ENCODE measurements around the gene NKIRAS1.

Gene NKIRAS1

DNA sequence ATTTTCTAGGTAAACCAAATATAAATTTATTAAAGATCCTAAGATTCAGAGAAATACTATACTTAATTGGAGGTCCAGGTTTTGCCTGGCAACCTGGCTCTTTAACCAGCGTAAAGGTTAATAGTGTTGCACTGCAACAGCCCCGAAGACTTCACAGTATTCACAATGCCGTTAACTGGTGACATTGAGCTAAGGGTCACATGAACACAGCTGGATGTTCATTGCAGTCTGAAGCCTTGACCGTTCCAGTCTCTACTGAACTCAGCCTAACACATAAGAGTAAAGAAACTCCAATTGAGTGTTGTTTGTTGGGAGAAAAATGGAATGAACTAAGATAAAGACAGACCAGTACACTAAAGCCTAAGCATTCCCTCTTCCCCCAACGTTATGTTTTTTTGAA is 26.8 kb downstream of the NKIRAS1 start:
- TF ChIP-seq, protein P1, sequence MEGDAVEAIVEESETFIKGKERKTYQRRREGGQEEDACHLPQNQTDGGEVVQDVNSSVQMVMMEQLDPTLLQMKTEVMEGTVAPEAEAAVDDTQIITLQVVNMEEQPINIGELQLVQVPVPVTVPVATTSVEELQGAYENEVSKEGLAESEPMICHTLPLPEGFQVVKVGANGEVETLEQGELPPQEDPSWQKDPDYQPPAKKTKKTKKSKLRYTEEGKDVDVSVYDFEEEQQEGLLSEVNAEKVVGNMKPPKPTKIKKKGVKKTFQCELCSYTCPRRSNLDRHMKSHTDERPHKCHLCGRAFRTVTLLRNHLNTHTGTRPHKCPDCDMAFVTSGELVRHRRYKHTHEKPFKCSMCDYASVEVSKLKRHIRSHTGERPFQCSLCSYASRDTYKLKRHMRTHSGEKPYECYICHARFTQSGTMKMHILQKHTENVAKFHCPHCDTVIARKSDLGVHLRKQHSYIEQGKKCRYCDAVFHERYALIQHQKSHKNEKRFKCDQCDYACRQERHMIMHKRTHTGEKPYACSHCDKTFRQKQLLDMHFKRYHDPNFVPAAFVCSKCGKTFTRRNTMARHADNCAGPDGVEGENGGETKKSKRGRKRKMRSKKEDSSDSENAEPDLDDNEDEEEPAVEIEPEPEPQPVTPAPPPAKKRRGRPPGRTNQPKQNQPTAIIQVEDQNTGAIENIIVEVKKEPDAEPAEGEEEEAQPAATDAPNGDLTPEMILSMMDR (IDR thresholded peaks at IDR 0.05; ENCODE audit: low read depth, low read length): no peak
- H3K4me3 ChIP-seq (ENCODE audit: low read depth, low read length): no peak overlapping the region
- in situ Hi-C loops (cut with HindIII; ENCODE audit: low sequenced_read_pairs): no loop called here
- no peak for DNase-seq (ENCODE audit: low read depth, low spot score)

DNA sequence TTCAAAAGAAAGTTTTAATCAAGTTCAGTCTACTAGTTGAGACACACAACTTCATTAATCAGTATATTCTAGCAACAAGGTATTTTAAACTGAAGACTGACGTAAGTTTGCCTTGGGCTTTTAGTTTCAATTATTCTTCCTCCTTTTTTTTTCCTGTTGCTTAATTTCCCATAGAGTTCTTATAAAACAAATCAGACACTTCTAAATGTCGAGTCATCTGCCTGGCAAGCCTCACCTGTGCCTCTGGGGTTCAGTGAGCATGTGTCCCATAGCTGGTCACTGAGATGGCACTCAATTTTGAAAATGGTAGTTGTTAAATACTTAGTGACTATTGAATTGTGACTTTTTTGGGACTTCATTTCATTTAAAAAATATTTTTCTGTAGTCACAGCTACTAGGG is 27.4 kb downstream of the NKIRAS1 start:
- in situ Hi-C loops (cut with HindIII; ENCODE audit: low sequenced_read_pairs): no loop called here
- no peak overlapping the region for H3K4me3 ChIP-seq (ENCODE audit: low read depth, low read length)
- TF ChIP-seq, protein P1 (IDR thresholded peaks at IDR 0.05; ENCODE audit: low read depth, low read length): no peak
- no peak for DNase-seq (ENCODE audit: low read depth, low spot score)

DNA sequence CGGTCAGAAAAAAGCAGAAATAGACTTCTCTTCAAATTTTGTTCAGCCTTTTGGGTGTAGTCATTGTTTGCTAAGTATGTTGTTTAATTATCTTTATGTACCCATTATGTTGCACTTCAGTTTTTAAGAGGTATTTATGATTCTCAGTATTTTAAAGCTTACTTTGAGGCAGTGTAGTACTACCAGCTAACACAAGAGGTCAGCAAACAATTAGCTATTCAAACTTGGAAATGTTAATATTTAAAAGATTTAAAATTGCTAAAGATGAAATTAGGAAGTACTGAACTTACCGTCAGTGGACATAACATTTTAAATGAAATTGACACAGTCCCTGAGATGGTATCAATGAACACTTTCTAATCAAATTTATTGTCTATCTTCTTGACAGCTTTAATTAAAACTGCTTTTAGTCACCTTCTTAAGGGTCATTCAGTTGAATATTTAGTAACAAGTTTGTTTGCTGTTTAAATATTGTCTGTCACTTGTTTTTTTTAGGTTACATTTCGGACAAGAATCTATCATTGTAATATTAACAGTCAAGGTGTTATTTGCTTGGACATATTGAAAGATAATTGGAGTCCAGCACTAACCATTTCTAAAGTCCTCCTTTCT is 28.1 kb downstream of the NKIRAS1 start:
- peak; percentile 61 for DNase-seq (ENCODE audit: low read depth, low spot score)
- in situ Hi-C loops (cut with HindIII; ENCODE audit: low sequenced_read_pairs): no loop called here
- TF ChIP-seq, protein P1 (IDR thresholded peaks at IDR 0.05; ENCODE audit: low read depth, low read length): peak; percentile 69
- no peak overlapping the region for H3K4me3 ChIP-seq (ENCODE audit: low read depth, low read length)

DNA sequence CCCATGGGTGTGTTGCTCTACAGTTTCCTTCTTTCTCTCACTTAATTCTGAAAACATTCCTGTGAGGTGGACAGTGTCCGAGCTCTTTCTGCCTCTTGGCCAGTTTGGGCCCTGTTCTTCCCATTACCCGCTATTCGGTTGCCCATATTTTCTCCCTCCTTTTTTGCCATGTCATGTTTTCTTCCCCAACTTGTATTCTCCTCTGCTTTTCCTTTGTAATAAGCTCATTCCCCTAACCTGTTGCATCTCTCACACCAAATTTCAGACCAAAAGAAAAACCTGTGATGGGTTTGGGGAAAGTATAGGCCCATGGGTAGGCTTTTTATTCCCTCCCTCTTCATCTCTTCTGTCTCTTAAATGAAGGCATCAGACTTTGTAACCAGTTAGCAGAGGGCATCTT is 30.5 kb downstream of the NKIRAS1 start:
- TF ChIP-seq, protein P1 (IDR thresholded peaks at IDR 0.05; ENCODE audit: low read depth, low read length): no peak
- no peak for DNase-seq (ENCODE audit: low read depth, low spot score)
- in situ Hi-C loops (cut with HindIII; ENCODE audit: low sequenced_read_pairs): no loop called here
- no peak overlapping the region for H3K4me3 ChIP-seq (ENCODE audit: low read depth, low read length)

DNA sequence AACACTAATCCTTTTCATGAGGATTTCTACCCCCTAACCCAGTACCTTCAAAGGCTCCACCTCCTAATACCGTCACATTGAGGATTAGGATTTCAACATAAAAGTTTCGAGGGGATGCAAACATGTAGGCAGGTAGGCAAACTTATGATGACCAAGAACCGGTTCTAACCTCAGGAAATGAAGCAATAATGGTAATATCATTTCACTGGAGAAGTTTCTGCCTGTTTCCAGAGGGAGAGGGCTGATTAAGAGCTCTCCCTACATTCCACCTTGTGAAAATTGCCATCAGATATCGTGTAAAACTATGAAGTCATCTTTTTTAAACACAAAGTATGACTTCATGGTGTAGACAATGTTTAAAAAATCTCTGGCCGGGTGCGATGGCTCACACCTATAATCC is 31.6 kb downstream of the NKIRAS1 start:
- no peak for DNase-seq (ENCODE audit: low read depth, low spot score)
- H3K4me3 ChIP-seq (ENCODE audit: low read depth, low read length): no peak overlapping the region
- TF ChIP-seq, protein P1 (IDR thresholded peaks at IDR 0.05; ENCODE audit: low read depth, low read length): no peak
- in situ Hi-C loops (cut with HindIII; ENCODE audit: low sequenced_read_pairs): no loop called here

DNA sequence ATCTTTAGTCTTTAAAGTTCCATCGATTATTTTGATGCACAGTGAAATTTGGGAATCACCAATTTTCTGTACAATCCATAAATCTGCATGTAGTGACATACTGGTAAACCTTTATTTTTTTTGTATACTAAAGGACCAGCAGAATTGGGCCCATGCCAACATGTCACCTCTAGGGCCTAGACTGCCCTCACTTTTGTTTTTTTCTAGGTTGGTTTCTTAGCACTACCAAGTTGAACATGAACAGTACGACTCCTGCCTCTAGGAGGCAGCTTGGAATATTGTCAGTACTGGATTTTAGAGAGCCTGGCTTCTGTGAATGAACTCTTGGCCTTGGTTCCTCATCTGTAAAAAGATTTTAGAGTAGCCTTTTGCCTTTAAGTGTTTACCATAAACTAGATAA is 32.3 kb downstream of the NKIRAS1 start:
- DNase-seq (ENCODE audit: low read depth, low spot score): no peak
- TF ChIP-seq, protein P1 (IDR thresholded peaks at IDR 0.05; ENCODE audit: low read depth, low read length): peak; percentile 14
- H3K4me3 ChIP-seq (ENCODE audit: low read depth, low read length): no peak overlapping the region
- in situ Hi-C loops (cut with HindIII; ENCODE audit: low sequenced_read_pairs): no loop called here

All from astrocyte of the spinal cord (primary cell).